Left renal pelvis (tissue), 4 donors: ENCODE data around the gene HAUS8. TPM values are rescaled to one million over a fixed set of nuclear protein-coding genes. Genes with fewer than 3 reads are reported as not detected.

ENCODE experiments used
- DNase-seq, 4 donors: peaks; one replicate each; pipeline ENCODE4 v3.0.0-alpha.2; 2013; ENCODE audit warnings: low read depth in 4 of 4, low spot score in 3 of 4
- polyA plus RNA-seq, 4 donors: library from polyadenylated mRNA; unstranded; fragments of 120-200 nt; gene quantifications; one replicate each; pipeline ENCODE4 v1.2.1, GENCODE V29; 2013; ENCODE audit not compliant: insufficient read length in 4 of 4

Gene HAUS8
- polyA plus RNA-seq, 4 donors: 10.6 to 15.9 (median 13.9) TPM

GRCh38 chr19:17002455-17002854 lies 72.8 kb downstream of the HAUS8 start:
- DNase-seq: no peak

- no peak for DNase-seq
Observed at GRCh38 chr19:17001603-17002183, 73.6 kb downstream of the HAUS8 start.

Other genes starting within 250 kb of the HAUS8 start
- 10 to 100 TPM; 46.8 to 87.0 (median 63.7) TPM for gene SIN3B, start 246.1 kb downstream of the HAUS8 start, polyA plus RNA-seq
- gene F2RL3, start 186.5 kb downstream of the HAUS8 start, polyA plus RNA-seq: 1 to 10 TPM in 2 of 4 donors, under 1 TPM in 2; 0.59 to 1.0 (median 0.85) TPM
- gene CPAMD8, start 48.6 kb downstream of the HAUS8 start, polyA plus RNA-seq: 10 to 100 TPM; 34.3 to 59.8 (median 40.3) TPM
- gene MYO9B, start 325 bp upstream of the HAUS8 start, polyA plus RNA-seq: 10 to 100 TPM; 42.1 to 68.3 (median 52.2) TPM
- 10 to 100 TPM; 23.3 to 34.8 (median 24.4) TPM for gene USE1, start 139.9 kb upstream of the HAUS8 start, polyA plus RNA-seq
- 10 to 100 TPM; 13.2 to 23.2 (median 18.6) TPM for gene OCEL1, start 150.8 kb upstream of the HAUS8 start, polyA plus RNA-seq
- 10 to 100 TPM; 23.7 to 60.1 (median 32.9) TPM for gene NR2F6, start 170.5 kb upstream of the HAUS8 start, polyA plus RNA-seq
- 1 to 10 TPM; 3.1 to 9.0 (median 5.6) TPM for gene USHBP1, start 189.3 kb upstream of the HAUS8 start, polyA plus RNA-seq
- gene BABAM1, start 192.0 kb upstream of the HAUS8 start, polyA plus RNA-seq: 100 to 1,000 TPM in 3 of 4 donors, 10 to 100 TPM in 1; 87.4 to 121 (median 108) TPM
- 1 to 10 TPM in 2 of 4 donors, under 1 TPM in 2; 0.76 to 1.6 (median 1.2) TPM for gene ANKLE1, start 206.4 kb upstream of the HAUS8 start, polyA plus RNA-seq
- gene ABHD8, start 228.0 kb upstream of the HAUS8 start, polyA plus RNA-seq: 10 to 100 TPM in 2 of 4 donors, 1 to 10 TPM in 2; 7.8 to 13.5 (median 10.3) TPM
- gene MRPL34, start 230.4 kb upstream of the HAUS8 start, polyA plus RNA-seq: 10 to 100 TPM; 33.6 to 61.0 (median 48.6) TPM
- gene DDA1, start 234.1 kb upstream of the HAUS8 start, polyA plus RNA-seq: 10 to 100 TPM; 30.1 to 43.6 (median 36.5) TPM